ENCODE measurements around the gene MCMBP.
"Not testable (repeated sequence)": the region's sequence is repeated elsewhere in the genome, so short reads cannot be mapped to it uniquely, and the experiment has no call there.

MCMBP gene, protein sequence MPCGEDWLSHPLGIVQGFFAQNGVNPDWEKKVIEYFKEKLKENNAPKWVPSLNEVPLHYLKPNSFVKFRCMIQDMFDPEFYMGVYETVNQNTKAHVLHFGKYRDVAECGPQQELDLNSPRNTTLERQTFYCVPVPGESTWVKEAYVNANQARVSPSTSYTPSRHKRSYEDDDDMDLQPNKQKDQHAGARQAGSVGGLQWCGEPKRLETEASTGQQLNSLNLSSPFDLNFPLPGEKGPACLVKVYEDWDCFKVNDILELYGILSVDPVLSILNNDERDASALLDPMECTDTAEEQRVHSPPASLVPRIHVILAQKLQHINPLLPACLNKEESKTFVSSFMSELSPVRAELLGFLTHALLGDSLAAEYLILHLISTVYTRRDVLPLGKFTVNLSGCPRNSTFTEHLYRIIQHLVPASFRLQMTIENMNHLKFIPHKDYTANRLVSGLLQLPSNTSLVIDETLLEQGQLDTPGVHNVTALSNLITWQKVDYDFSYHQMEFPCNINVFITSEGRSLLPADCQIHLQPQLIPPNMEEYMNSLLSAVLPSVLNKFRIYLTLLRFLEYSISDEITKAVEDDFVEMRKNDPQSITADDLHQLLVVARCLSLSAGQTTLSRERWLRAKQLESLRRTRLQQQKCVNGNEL

DNA sequence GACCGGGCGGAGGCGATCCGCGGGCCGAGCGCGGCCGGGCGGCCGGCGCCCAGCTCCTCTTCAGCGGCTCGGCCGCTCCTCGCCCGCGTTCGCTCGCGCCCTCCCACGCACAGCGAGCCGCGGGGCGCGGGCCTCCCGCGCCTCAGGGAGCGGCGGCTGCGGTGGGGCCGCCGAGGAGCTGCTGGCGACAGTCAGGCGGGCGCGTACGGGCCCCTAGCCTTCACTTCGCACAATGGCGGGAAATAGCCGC lies at the start of gene MCMBP:
TSS of gene MCMBP (minus strand) at position 234 of the 250 bp plus-strand sequence. CDS start 259 bp downstream, outside the sequence.
- no peak for DNase-seq

DNA sequence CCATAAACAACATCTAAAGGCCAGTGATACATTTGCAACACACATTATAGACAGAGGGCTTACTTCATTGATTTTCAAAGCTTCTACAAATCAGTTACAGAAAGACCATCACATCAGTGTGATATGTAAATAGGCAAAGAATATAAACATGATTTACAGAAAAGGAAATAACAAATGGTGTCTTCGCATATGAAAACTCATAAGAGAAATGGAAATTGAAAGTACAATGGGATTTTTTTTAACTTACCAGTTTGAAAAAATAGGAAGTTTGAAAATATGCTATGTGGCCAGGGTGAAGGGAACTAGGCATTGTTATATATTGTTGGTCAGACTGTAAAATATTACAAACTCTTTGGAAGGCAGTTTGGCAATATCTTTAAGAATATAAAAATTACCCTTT lies 47.2 kb upstream of the MCMBP start:
- DNase-seq: peak; percentile 74 to 80

DNA sequence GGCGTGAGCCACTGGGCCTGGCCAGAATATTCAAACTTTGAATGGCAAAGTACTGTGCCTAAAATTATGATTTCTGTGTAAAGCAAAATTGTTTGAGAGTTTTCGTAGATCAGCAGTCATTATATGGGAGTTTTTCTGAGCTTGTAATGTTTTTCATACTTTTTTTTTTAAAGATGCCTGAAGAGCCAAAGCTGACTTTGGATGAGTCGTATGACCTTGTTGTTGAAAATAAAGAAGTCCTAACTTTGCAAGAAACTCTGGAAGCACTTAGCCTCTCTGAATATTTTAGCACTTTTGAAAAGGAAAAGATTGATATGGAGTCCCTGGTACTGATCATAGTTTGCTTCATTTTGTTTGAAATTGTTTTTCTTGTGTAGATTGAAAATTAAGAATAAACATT lies 46.6 kb upstream of the MCMBP start:
- peak; percentile 20 to 29 for DNase-seq

DNA sequence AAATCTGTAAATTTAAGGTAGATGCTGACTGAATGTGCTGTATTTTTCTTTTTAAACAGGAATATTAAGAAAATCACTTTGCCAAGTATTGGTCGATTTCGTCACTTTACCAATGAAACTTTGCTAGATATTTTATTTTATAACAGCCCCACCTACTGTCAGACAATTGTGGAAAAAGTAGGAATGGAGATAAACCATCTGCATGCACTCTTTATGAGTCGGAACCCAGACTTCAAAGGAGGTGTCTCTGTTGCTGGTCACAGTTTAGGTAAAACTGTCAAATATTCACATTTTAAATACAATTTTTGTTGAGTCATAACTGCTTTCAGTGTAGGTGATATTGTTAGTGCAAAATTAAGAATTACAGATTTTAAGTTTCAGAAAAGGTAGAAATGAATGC lies 45.1 kb upstream of the MCMBP start:
- DNase-seq: peak in 1 of 2 donors; percentile 37

DNA sequence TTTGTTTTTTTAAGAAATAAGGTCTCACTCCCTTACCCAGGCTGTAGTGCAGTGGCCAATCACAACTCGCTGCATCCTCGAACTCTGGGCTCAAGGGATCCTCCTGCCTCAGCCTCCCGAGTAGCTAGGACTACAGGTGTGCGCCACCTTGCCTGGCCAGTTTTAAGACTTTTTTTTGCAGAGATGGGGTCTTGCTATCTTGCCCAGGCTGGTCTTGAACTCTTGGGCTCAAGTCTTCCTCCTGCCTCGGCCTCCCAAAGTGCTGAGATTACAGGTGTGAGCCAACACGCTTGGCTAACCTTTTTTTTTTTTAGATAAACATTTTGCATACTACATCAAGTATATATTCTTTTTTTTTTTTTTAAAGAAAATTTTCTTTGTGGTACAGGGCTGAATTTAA lies 38.0 kb upstream of the MCMBP start:
- DNase-seq: no peak

DNA sequence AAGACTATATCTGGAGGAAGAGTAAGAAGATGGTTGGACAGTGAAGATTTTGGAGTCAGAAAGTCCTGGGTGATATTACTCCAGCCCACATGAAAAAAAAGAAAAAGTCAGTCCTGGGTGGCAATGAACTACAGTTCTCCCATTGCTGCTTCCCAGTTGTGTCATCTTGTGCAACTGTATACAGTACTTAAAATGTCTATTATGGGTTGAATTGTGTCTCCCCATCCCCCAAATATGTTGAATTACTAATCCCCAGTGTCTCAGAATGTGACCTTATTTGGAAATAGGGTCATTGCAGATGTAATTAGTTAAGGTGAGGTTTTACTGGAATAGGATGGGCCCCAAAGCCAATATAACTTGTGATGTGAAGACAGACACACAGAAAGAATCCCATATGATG lies 35.5 kb upstream of the MCMBP start:
- DNase-seq: no peak

DNA sequence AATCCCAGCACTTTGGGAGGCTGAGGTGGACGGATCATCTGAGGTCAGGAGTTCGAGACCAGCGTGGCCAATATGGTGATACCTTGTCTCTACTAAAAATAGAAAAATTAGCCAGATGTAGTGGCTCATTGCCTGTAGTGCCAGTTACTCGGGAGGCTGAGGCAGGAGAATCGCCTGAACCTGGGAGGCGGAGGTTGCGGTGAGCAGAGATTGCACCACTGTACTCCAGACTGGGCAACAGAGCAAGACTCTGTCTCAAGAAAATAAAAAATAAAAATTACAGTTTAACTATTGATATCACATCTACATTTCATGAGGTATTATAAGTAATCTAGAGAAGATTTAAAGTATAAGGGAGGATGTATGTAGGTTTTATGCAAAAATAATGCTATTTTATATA lies 35.1 kb upstream of the MCMBP start:
- not testable (repeated sequence) for DNase-seq

DNA sequence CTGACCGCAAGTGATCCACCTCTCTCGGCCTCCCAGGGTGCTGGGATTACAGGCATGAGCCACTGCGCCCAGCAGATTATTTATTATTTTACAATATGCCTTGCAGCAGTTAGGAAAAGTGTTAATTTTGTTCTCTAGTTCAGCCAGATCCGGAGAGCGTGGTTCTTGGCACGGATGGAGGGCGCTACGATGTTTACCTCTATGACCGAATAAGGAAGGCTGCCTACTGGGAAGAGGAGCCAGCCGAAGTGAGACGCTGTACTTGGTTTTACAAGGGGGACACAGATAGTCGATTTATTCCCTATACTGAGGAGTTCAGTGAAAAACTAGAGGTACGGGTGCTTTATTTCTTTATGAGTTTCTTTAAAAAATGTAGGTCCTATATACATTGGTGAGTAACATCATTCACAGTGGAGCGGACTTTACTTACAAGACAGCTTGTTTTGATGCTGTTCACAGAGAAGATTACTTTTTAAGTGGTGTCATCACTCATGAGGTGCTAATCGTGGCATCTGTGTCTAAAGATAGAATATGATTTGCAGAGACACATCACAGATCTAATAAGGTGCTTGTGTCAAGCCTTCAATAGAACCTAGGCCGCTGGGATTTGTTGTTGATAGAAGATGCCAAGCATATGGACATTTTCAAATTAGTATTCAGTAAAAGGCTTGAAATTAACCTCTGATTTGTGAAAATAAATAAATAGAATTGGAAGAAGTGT lies 31.5 kb upstream of the MCMBP start:
- no peak for DNase-seq

DNA sequence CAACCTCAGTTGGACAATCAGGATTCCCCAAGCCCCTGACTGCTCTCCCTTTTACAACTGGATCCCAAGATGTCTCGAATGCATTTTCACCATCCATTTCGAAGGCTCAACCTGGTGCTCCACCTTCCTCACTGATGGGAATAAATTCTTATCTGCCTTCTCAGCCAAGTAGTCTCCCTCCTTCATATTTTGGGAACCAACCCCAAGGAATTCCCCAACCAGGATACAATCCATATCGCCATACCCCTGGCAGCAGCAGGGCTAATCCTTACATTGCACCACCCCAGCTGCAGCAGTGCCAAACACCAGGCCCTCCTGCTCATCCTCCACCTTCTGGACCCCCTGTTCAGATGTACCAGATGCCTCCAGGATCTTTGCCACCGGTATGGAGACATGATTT lies 25.9 kb upstream of the MCMBP start:
- DNase-seq: no peak

DNA sequence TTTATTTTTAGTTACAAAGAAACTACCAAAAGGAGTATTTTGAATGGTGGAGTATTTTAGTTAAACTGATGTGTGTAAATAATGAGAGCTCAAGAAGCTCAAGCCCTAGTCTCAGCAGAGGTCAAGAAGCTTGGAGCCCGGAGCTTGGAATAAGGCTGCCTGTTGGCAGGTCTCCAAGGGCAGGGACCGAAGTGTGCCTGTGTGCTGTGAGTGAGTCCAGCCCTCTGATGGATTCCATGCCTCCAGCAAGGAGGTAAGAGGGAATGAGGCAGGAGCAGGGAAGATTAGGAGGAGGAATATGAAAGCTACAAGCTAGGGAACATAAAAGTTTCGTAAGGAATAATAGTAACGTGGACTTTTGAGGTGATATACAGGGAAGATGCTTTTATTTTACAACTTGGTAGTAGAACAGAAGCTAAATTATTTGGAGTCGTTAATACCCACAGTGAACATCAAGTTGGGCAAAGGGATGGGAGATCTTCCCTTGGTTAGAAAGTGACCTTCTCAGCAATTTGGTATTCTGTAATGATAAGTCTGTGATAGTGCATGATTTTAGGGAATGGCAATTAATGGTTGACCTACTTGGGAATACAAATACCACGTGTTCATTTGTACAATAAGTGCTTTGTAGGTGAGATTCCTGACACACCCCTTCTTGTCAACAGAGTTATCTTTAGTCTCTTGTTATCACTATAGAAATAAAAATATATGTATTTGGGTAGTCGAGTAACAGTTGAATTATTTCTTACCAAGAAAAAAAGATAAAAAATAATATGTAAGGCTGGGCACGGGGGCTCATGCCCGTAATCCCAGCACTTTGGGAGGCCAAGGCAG lies 24.5 kb upstream of the MCMBP start:
- no peak for DNase-seq

DNA sequence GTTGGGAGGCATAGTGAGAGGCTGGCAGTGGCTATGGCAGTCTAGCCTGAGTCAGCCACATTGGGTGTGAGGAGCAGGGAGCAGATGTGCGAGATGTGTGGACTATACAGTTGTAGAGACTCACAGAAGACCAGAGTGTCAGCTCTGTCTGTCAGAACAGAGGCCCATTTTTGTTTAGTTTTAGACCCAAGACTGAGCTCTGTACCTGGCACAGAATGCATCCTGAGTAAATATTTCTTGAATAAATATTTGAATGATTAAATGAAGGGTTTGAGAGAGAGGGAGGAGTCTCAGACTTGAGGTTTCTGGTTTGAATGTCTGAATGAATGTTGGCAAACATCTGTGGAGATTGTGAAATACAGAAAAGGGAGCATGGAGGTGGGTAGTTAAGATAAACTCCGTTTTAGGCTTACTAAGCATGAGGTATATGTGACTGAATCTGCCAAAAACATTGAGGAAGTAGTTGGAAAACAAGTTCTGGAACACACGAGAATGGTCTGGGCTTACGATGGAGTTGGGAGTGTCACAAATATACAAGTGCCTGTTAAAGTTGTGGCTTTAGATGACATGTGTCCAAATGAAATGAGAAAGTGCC lies 23.5 kb upstream of the MCMBP start:
- DNase-seq: peak; percentile 40 to 42

DNA sequence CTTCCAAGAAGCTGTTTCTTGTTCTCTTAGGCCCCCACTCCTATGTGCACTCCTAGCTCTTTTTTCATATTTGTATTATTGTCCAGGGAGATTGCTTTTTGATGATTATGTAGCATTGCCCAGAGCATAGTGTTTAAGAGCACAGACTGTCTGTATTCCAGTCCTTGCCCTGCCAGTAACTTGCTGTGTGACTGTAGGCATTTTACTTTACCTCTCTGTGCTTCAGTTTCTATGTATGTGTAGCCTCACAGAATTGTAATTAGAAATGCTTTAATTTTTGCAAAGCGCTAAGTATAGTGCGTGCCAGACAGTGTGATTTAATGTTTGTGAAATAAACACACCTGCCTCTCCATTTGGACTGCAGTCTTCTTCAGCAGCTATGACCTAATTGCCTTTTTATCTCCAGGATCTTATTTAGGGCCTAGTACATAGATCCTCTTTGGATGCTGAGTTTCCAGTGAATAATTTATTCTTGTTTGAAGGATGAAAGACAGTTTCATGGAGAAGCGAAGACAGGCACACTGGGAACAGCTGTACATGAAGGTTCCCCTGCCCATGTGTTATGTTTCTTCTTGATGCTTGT lies 21.3 kb upstream of the MCMBP start:
- DNase-seq: no peak

DNA sequence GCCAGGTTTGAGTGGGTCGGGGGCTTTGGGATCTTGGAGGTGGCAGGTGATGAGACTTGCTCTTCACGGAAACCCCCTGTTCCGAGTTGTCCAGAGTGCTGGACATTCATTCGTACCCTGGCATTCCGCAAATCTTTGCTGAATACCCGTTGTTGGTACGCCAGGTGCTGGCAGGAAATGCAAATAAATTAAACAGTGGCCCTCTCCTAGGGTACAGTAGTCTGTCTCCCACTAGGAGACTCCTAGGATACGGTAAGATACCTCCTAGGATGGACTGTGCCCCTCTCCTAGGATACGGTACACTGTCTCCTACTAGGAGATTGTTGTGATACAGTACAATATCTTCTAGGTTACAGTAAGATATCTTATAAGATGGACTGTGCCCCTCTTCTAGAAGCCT lies 20.4 kb upstream of the MCMBP start:
- DNase-seq: no peak

DNA sequence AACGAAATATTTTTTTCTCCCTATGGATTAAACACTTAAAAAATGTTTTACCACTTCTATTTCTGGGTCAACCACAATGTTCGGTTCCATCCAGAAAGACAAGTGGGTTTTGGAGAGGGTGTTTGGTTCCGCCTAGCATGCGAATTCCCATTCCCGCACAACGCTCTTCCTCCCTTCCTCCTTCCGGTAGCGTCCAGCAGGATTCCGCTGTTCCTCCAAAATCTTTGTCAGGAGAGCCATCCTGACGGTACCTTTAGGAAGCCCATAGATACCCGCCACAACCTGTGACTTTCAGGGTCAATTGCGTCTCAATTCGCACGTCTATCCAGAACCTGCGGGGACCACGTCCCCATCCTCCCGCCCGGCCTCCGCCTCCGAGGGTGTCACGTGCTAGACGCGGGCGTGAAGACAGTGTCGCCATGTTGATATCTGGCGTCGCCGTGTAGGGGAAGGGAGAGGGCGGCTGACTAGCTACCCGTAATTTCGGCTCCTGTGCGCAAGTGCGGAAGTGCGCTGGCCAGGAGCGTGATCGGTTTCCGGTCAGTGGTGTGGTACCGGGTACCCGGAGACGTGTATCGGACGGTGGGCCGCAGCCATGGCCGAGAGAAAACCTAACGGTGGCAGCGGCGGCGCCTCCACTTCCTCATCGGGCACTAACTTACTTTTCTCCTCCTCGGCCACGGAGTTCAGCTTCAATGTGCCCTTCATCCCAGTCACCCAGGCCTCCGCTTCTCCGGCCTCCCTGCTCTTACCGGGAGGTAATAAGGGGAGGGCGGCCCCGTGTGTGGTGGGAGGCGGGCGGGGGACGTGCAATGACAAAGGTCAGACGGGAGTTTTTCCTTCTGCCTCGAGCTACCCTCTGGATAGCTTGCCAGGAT lies 19.8 kb upstream of the MCMBP start, which contains the start of gene SEC23IP:
TSS of gene SEC23IP (plus strand) at position 543 of the 878 bp plus-strand sequence. CDS start at position 596, 53 bp downstream.
- peak; percentile 93 for DNase-seq

DNA sequence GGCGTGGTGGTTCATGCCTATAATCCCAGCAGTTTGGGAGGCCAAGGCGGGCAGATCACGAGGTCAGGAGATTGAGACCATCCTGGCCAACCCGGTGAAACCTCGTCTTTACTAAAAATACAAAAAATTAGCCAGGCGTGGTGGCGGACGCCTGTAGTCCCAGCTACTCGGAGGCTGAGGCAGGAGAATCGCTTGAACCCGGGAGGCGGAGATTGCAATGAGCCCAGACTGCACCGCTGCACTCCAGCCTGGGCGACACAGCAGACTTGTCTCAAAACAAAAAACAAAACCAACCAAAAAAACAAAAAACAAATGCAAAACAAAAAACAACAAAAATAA lies 19.2 kb upstream of the MCMBP start:
- DNase-seq: not testable (repeated sequence)

DNA sequence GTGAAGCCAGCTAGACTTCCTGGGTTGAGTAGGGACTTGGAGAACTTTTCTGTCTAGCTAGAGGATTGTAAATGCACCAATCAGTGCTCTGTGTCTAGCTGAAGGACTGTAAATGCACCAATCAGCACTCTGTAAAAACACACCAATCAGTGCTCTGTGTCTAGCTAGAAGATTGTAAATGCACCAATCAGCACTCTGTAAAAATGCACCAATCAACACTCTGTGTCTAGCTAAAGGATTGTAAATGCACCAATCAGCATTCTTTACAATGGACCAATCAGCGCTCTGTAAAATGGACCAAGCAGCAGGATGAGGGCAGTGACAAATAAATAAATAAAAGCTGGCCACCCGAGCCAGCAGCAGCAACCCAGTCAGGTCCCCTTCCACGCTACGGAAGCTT lies 17.7 kb upstream of the MCMBP start:
- not testable (repeated sequence) for DNase-seq

DNA sequence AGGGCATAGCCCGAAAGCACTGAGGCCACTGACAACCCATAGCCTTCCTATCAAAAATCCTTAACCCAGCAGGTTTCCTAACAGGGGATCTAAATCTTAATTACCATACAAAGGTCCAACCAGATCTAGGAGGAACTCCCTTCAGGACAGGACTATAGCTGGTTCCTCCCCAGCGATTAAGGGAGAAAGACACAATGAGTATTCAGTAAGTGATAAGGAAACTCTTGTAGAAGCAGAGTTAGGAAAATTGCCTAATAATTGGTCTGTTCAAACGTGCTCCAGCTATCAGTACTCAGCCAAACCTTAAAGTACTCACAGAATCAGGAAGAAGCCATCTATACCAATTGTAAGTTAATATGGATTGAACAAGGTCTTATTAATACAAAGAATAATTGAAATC lies 16.6 kb upstream of the MCMBP start:
- peak; percentile 24 to 28 for DNase-seq

DNA sequence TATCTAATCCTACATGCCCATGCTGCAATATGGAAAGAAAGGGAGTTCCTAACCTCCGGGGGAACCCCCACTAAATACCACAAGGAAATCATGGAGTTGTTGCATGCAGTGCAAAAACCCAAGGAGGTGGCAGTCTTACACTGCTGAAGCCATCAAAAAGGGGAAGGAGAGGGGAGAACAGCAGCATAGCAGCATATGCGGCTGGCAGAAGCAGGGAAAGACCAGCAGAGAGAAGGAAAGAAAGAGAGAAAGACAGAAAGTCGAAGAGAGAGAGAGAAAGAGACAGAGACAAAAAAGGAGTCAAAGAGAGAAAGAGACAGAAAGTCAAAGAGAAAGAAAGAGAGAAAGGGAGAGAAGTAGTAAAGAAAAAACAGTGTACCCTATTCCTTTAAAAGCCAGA lies 16.1 kb upstream of the MCMBP start:
- DNase-seq: peak; percentile 62 to 71

DNA sequence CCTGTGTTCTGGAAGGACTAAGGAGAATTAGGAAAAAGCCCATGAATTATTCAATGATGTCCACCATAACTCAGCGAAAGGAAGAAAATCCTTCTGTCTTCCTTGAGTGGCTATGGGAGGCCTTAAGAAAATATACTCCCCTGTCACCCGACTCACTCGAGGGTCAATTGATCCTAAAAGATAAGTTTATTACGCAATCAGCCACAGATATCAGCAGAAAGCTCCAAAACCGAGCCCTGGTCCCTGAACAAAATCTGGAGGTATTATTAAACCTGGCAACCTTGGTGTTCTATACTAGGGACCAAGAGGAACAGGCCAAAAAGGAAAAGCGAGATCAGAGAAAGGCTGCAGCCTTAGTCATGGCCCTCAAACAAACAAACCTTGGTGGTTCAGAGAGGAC lies 13.4 kb upstream of the MCMBP start:
- not testable (repeated sequence) for DNase-seq

DNA sequence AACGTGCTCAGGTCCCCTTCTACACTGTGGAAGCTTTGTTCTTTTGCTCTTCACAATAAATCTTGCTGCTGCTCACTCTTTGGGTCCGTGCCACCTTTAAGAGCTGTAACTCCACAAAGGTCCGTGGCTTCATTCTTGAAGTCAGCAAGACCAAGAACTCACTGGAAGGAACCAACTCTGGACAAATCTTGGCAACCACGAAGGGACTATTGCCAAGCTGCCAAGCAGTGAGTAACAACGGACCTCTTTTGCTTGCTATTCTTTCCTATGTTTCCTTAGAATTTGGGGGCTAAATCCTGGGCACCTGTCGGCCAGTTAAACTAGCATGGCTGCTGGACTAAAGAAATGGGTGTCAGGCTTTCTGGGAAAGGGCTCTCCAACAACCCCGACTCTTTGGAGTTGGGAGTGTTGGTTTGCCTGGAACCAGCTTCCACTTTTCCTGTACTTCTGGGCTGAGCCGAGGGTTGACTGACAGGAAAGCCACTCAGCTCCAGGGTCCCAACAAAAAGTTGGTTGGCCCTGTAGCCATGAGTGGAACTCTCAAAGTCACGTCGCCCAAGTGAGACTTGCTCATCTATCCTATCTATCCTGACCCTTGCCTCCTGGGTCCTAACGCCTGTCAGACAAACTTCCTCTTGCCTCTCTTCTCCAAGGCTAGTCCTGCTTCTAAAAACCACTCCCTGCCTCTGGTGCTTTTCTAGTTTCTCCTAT lies 11.4 kb upstream of the MCMBP start:
- DNase-seq: not testable (repeated sequence)

DNA sequence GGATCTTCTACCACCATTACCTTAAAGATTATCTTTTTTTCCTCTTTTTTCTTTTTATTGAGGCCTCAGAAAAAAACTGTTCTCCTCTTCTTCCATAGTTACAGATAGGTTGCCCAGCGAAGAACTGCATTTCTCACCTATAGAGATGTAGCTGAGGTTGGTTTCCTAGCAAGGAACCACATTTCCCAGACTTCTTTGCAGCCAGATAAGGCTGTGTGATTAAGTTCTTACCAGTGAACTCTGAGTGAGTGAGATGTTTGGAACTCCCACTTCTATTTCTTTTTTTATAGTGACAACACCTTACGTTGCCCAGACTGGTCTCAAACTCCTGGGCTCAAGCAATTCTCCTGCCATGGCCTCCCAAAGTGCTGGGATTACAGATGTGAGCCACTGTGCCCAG lies 5.9 kb upstream of the MCMBP start:
- no peak for DNase-seq
